BLaER1 (cell line): Measurements from ENCODE around the gene EXOC2.

Source experiments
- H3K27ac ChIP-seq: shearing (Covaris generic); formaldehyde crosslinking; 2 replicates; pipeline ENCODE4 v1.8.1; 2022
- H3K27me3 ChIP-seq: shearing (Covaris generic); formaldehyde crosslinking; 2 replicates; pipeline ENCODE4 v1.8.1; 2022
- H3K36me3 ChIP-seq: shearing (Covaris generic); formaldehyde crosslinking; 2 replicates; pipeline ENCODE4 v1.8.1; 2022
- H3K4me1 ChIP-seq: shearing (Covaris generic); formaldehyde crosslinking; 2 replicates; pipeline ENCODE4 v1.8.1; 2022
- H3K4me2 ChIP-seq: shearing (Covaris generic); formaldehyde crosslinking; 2 replicates; pipeline ENCODE4 v1.8.1; 2022
- H3K4me3 ChIP-seq: shearing (Covaris generic); formaldehyde crosslinking; 2 replicates; pipeline ENCODE4 v1.8.1; 2022
- H3K9ac ChIP-seq: shearing (Covaris generic); formaldehyde crosslinking; 2 replicates; pipeline ENCODE4 v1.8.1; 2022
- H3K9me3 ChIP-seq: shearing (Covaris generic); formaldehyde crosslinking; 2 replicates; pipeline ENCODE4 v1.8.1; 2022
- H4K20me1 ChIP-seq: shearing (Covaris generic); formaldehyde crosslinking; 2 replicates; pipeline ENCODE4 v1.8.1; 2022
- Cebpa-rat ChIP-seq: shearing (Covaris generic); IDR thresholded peaks from 2 replicates; pipeline ENCODE4 v1.8.1; 2022

Gene EXOC2

DNA sequence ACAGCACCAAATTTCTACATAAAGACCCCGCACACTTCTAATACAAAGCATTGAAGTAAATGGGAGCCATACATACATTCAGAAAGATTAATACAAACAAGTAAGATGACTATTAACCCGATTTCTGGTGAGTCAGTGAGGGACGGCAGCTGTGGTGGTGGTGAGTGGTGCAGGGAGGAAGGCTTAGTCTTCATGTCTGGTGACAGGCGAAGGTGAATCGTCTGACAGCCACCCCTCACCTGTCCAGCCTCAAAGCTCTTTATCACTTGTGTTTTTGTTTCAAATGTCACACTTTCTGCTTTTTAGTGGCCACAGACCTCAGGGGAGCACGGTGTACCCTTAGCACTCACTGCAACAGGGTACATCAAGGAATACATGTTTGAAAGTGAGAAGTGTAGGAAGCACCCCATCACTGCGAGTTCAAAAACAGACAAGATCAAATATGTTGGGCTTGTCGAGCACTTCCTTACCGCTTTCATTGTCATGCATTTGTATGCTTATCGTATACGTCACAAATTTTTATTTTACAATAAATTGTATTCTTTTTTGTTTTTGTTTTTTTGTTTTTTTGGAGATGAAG lies 237.8 kb downstream of the EXOC2 start:
- Histone ChIP-seq H3K27ac (no peak overlapping the region), H3K4me2 (no peak overlapping the region), H3K27me3 (no peaks in the 10 kb centered on the region), H3K36me3 (no peaks in the 10 kb centered on the region), H3K4me1 (no peaks in the 10 kb centered on the region; the same call in 1 of the 2 replicates), H3K4me3 (no peak overlapping the region), H3K9ac (no peak overlapping the region), H3K9me3 (peaks cover 11% of the 10 kb centered on the region), H4K20me1 (no peaks in the 10 kb centered on the region)
- TF ChIP-seq Cebpa-rat, result no peak

DNA sequence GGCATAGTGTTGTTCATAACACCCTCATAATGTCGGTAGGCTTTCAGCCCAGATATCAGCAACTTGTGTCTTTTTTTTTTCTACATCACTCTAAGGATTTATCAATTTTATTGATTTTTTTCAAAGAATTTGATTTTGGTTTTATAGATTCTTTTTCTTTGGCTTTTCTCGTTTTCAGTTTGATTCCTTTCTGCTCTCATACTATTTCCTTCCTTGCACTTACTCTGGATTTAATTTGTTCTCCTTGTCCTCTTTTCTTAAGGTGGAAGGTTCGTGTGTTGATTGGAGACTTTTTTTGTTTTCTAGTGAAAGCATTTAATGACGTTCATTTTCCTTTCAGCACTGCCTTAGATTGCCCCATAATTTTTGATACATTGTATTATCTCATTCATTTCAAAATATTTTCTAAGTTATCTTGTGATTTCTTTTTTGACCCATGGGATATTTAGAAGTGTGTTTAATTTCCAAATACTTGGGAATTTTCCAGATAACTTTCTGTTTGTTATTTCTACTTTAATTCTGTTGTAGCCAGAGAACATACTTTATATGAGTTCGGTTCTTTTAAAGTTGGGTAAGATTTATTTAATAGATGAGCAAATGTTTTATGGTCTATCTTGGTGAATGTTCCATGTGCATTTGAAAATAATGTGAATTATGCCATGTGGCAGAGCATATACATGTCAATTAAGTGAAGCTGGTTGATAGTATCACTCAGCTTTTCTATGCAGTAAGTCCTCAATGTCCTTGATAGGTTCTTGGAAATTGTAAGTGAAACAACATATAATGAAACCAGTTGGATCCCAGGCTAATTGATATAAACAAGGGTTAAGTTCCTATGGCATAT lies 238.6 kb downstream of the EXOC2 start:
- H3K36me3 ChIP-seq, result no peaks in the 10 kb centered on the region
- no peak overlapping the region for H3K4me2 ChIP-seq

GRCh38 chr6:453152-453551 lies 239.8 kb downstream of the EXOC2 start:
- Histone ChIP-seq H3K36me3 (no peaks in the 10 kb centered on the region), H3K4me1 (peaks cover 9% of the 10 kb centered on the region), H3K9ac (no peak overlapping the region), H3K4me3 (no peak overlapping the region), H3K9me3 (peaks cover 14% of the 10 kb centered on the region), H3K27me3 (no peaks in the 10 kb centered on the region), H4K20me1 (no peaks in the 10 kb centered on the region), H3K27ac (no peak overlapping the region), H3K4me2 (no peak overlapping the region)
- TF ChIP-seq Cebpa-rat, result no peak

More for the DNA sequence above, 238.6 kb downstream of the EXOC2 start:
- H3K27me3 ChIP-seq, result no peaks in the 10 kb centered on the region
- TF ChIP-seq Cebpa-rat, result no peak
- no peak overlapping the region for H3K9ac ChIP-seq
- H3K9me3 ChIP-seq, result peaks cover 19% of the 10 kb centered on the region
- H3K4me3 ChIP-seq, result no peak overlapping the region
- H3K27ac ChIP-seq, result no peak overlapping the region
- no peaks in the 10 kb centered on the region for H4K20me1 ChIP-seq
- H3K4me1 ChIP-seq, result no peaks in the 10 kb centered on the region; the same call in 1 of the 2 replicates

- Histone ChIP-seq H3K27ac (no peak overlapping the region), H4K20me1 (no peaks in the 10 kb centered on the region), H3K36me3 (no peaks in the 10 kb centered on the region), H3K4me3 (no peak overlapping the region), H3K9ac (no peak overlapping the region), H3K4me2 (no peak overlapping the region), H3K4me1 (peaks cover 16% of the 10 kb centered on the region), H3K27me3 (no peaks in the 10 kb centered on the region), H3K9me3 (peaks cover 12% of the 10 kb centered on the region)
- no peak for TF ChIP-seq Cebpa-rat
Measured at GRCh38 chr6:452301-453067, 240.5 kb downstream of the EXOC2 start.

DNA sequence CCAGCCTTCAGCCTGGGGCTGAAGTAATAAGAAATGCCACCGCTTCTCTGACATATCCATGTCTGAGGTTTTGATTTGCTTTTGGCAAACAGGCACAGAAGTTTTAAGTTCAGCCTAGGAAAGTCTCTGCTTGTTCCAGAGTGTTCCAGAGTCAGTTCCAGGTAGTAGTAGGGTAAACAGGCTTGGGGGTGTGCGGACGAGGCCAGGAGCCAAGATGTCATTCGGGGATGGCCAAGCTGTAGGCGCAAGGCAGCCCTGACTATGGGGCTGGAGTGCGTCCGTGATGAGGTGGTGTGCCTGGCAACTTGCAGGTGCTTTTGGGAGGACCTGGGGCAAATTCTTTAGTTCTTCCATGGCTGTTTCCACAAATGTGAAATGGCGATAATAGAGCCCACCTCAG lies 241.1 kb downstream of the EXOC2 start:
- Histone ChIP-seq H3K4me3 (no peak overlapping the region), H3K4me2 (no peak overlapping the region), H3K4me1 (peaks cover 21% of the 10 kb centered on the region), H3K27me3 (no peaks in the 10 kb centered on the region), H3K27ac (no peak overlapping the region), H3K9me3 (peaks cover 12% of the 10 kb centered on the region), H3K9ac (no peak overlapping the region), H4K20me1 (no peaks in the 10 kb centered on the region), H3K36me3 (no peaks in the 10 kb centered on the region)
- TF ChIP-seq Cebpa-rat, result no peak

DNA sequence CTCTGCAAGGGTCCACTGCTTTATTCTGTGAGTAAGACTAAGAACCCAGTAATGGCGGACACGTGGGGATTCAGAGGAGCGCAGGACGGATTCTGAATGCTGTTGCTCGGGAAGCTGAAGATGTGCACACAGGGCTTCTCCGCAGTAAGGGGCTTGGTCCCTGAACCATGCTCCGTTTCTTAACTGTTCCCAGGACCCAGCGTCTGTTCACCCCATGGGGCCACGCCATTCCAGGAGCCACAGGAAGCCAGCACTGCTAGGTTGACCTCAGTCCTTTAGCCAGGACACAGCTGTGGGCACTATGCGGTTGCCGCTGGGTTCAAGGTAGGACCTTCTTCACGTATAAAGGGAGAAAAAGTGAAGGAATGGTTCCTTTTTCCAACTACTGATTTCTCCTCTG lies 241.6 kb downstream of the EXOC2 start:
- Histone ChIP-seq H3K4me1 (peaks cover 26% of the 10 kb centered on the region), H3K36me3 (no peaks in the 10 kb centered on the region), H3K4me2 (no peak overlapping the region), H3K9ac (no peak overlapping the region), H3K9me3 (peaks cover 12% of the 10 kb centered on the region), H3K27me3 (no peaks in the 10 kb centered on the region), H3K4me3 (no peak overlapping the region), H4K20me1 (no peaks in the 10 kb centered on the region), H3K27ac (no peak overlapping the region)
- TF ChIP-seq Cebpa-rat, result no peak

DNA sequence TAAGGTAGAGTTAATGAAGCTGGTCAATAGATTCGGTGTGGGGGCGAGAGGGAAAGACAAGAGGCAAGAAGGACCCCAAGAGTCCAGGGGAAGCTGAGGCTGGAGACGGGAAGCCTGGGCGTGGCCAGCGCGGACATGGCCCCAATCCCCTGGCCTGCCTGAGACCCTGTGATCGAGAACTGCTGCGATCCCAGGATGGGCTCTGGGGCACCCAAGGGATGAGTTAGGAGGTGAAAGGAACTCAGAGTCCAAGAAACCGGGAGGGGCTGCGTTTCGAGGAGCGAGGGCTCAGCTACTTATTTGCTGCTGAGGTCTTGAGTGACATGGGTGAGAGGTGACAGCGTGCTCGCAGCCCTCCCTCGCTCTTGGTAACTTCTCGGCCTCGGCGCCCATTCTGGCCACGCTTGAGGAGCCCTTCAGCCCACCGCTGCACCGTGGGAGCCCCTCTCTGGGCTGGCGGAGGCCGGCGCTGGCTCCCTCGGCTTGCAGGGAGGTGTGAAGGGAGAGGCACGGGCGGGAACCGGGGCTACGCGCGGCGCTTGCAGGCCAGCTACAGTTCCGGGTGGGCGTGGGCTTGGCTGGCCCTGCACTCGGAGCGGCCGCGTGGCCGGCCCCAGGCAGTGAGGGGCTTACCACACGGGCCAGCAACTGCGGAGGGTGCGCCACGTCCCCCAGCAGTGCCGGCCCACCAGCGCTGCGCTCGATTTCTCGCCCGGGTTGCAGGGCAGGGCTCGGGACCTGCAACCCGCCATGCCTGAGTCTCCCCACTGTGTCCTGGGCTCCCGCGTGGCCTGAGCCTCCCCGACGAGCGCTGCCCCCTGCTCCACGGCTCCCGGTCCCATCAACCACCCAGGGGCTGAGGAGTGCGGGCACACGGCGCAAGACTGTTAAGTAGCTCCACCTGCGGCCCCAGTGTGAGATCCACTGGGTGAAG lies 243.2 kb downstream of the EXOC2 start:
- TF ChIP-seq Cebpa-rat, result no peak
- Histone ChIP-seq H3K27me3 (no peaks in the 10 kb centered on the region), H3K9me3 (peaks cover 12% of the 10 kb centered on the region), H3K27ac (no peak overlapping the region), H4K20me1 (no peaks in the 10 kb centered on the region), H3K36me3 (no peaks in the 10 kb centered on the region), H3K4me1 (peaks cover 42% of the 10 kb centered on the region), H3K4me2 (no peak overlapping the region), H3K4me3 (no peak overlapping the region), H3K9ac (no peak overlapping the region)

GRCh38 chr6:449057-449430 lies 243.9 kb downstream of the EXOC2 start:
- Histone ChIP-seq H3K36me3 (no peaks in the 10 kb centered on the region), H3K4me3 (no peak overlapping the region), H3K9me3 (peaks cover 12% of the 10 kb centered on the region), H3K27ac (no peak overlapping the region), H4K20me1 (no peaks in the 10 kb centered on the region), H3K4me2 (no peak overlapping the region), H3K4me1 (peaks cover 49% of the 10 kb centered on the region), H3K9ac (no peak overlapping the region), H3K27me3 (no peaks in the 10 kb centered on the region)
- no peak for TF ChIP-seq Cebpa-rat
